ENCODE data around the gene GHR.

DNA sequence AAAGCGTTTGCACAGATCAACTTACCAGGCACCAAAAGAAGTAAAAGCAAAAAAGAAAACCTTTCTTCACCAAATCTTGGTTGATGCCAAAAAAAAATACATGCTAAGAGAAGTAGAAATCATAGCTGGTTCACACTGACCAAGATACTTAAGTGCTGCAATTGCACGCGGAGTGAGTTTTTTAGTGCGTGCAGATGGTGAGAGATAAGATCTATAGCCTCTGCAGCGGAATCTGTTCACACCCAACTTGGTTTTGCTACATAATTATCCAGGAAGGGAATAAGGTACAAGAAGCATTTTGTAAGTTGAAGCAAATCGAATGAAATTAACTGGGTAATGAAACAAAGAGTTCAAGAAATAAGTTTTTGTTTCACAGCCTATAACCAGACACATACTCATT lies 297.0 kb downstream of the GHR start:
- no peak for TF ChIP-seq CTCF (IDR thresholded peaks at IDR 0.05)
- TF ChIP-seq POLR2AphosphoS5 (IDR thresholded peaks at IDR 0.05) = no peak
- TF ChIP-seq POLR2A (IDR thresholded peaks at IDR 0.05) = no peak
